GM18502 (cell line): ENCODE results near the gene CYP2R1.
A peak's percentile ranks its signal among the peaks of the same experiment; 100 is the strongest.
"Not testable (repeated sequence)": the region's sequence is repeated elsewhere in the genome, so short reads cannot be mapped to it uniquely, and the experiment has no call there.

Experiments used
- ATAC-seq: cut with Tn5 transposase; IDR thresholded peaks from one replicate; pipeline ENCODE4 v1.9.1; 2021; ENCODE audit warnings: mild to moderate bottlenecking; ENCODE audit not compliant: unreplicated experiment, poor library complexity

The CYP2R1 gene

GRCh38 chr11:14894657-14895598 is 2.9 kb upstream of the CYP2R1 start:
- ATAC-seq = no peak

GRCh38 chr11:14892577-14892976 is 546 bp upstream of the CYP2R1 start:
- ATAC-seq = no peak

- ATAC-seq = peak; percentile 60
Observed at GRCh38 chr11:14891143-14892035, 642 bp downstream of the CYP2R1 start.

- no peak for ATAC-seq
Observed at GRCh38 chr11:14886513-14886912, 5.5 kb downstream of the CYP2R1 start.

GRCh38 chr11:14884667-14885273 is 7.3 kb downstream of the CYP2R1 start:
- no peak for ATAC-seq

GRCh38 chr11:14883683-14884082 is 8.3 kb downstream of the CYP2R1 start:
- ATAC-seq = not testable (repeated sequence)

GRCh38 chr11:14882196-14882595 is 9.8 kb downstream of the CYP2R1 start:
- ATAC-seq = no peak

GRCh38 chr11:14881576-14882193 is 10.3 kb downstream of the CYP2R1 start:
- no peak for ATAC-seq

- ATAC-seq = no peak
Observed at GRCh38 chr11:14875163-14875562, 16.9 kb downstream of the CYP2R1 start.

- no peak for ATAC-seq
Observed at GRCh38 chr11:14873632-14874031, 18.4 kb downstream of the CYP2R1 start.

- no peak for ATAC-seq
Observed at GRCh38 chr11:14872032-14872431, 20.0 kb downstream of the CYP2R1 start.

GRCh38 chr11:14863775-14864174 is 28.3 kb downstream of the CYP2R1 start:
- not testable (repeated sequence) for ATAC-seq

GRCh38 chr11:14861680-14862079 is 30.4 kb downstream of the CYP2R1 start:
- ATAC-seq = no peak

GRCh38 chr11:14860511-14860910 is 31.5 kb downstream of the CYP2R1 start:
- ATAC-seq = no peak

GRCh38 chr11:14858404-14858803 is 33.6 kb downstream of the CYP2R1 start:
- no peak for ATAC-seq

- no peak for ATAC-seq
Observed at GRCh38 chr11:14857621-14858020, 34.4 kb downstream of the CYP2R1 start.

- ATAC-seq = no peak
Observed at GRCh38 chr11:14855890-14856289, 36.1 kb downstream of the CYP2R1 start.

GRCh38 chr11:14854057-14854456 is 38.0 kb downstream of the CYP2R1 start:
- ATAC-seq = no peak

GRCh38 chr11:14852571-14853177 is 39.4 kb downstream of the CYP2R1 start:
- no peak for ATAC-seq

GRCh38 chr11:14842002-14842401 is 50.0 kb downstream of the CYP2R1 start:
- no peak for ATAC-seq
